WTC11 (cell line): ENCODE results near the gene SLC34A1. TPM values are rescaled to one million over a fixed set of nuclear protein-coding genes. Genes with fewer than 3 reads are reported as not detected.

Source experiments
- ATAC-seq: fragments of 200-7000 bp; cut with Tn5 transposase; 2 replicates; pipeline ENCODE4 v1.10.0; 2021; ENCODE audit warnings: mild to moderate bottlenecking, moderate library complexity
- CTCF ChIA-PET: fragments of 300-600 bp; sonication (Branson Sonifier 250); formaldehyde crosslinking; loops from one replicate; lab custom pipeline; 2021; ENCODE audit warnings: antibody characterized with exemption; lab: Charles Lee
- POLR2A ChIA-PET: fragments of 350-600 bp; sonication (Branson Sonifier 250); formaldehyde crosslinking; loops from one replicate; lab custom pipeline; 2021; ENCODE audit warnings: antibody characterized with exemption; lab: Charles Lee
- DNase-seq: peaks from one replicate; pipeline ENCODE4 v3.0.0; 2021; ENCODE audit warnings: low spot score
- H3K27ac Mint-ChIP-seq: 2 replicates; pipeline ENCODE4 v1.8.0; 2021; ENCODE audit warnings: mixed read lengths
- H3K27me3 Mint-ChIP-seq: 2 replicates; pipeline ENCODE4 v1.8.0; 2021; ENCODE audit warnings: low read depth, mild to moderate bottlenecking, moderate library complexity, mixed read lengths
- H3K36me3 Mint-ChIP-seq: 2 replicates; pipeline ENCODE4 v1.8.0; 2021; ENCODE audit warnings: mixed read lengths
- H3K4me1 Mint-ChIP-seq: 2 replicates; pipeline ENCODE4 v1.8.0; 2022; ENCODE audit warnings: mixed read lengths
- H3K4me3 Mint-ChIP-seq: 2 replicates; pipeline ENCODE4 v1.8.0; 2021; ENCODE audit warnings: mild to moderate bottlenecking, moderate library complexity, mixed read lengths
- H3K9me3 Mint-ChIP-seq: 2 replicates; pipeline ENCODE4 v1.8.0; 2021; ENCODE audit warnings: mixed read lengths
- ATF1 ChIP-seq: sonication (generic); formaldehyde crosslinking; IDR thresholded peaks from 2 replicates; pipeline ENCODE4 v1.8.1; 2023; ENCODE audit warnings: mild to moderate bottlenecking, moderate library complexity, missing genetic modification reagents
- CDX4 ChIP-seq: fragments of 250-450 bp; sonication (Bioruptor Pico); IDR thresholded peaks from 2 replicates; pipeline ENCODE4 v1.9.0; 2021; ENCODE audit warnings: moderate library complexity, mild to moderate bottlenecking, inconsistent platforms, borderline replicate concordance
- ELF4 ChIP-seq: sonication (generic); formaldehyde crosslinking; IDR thresholded peaks from 2 replicates; pipeline ENCODE4 v1.8.1; 2022; ENCODE audit warnings: low read depth, mild to moderate bottlenecking, moderate library complexity, missing genetic modification reagents
- EMX1 ChIP-seq: fragments of 250-450 bp; sonication (Bioruptor Pico); IDR thresholded peaks from 2 replicates; pipeline ENCODE4 v1.8.0; 2021; ENCODE audit warnings: mild to moderate bottlenecking
- MXD4 ChIP-seq: fragments of 250-450 bp; sonication (Bioruptor Pico); IDR thresholded peaks from 2 replicates; pipeline ENCODE4 v1.8.0; 2021; ENCODE audit warnings: mild to moderate bottlenecking, moderate library complexity, borderline replicate concordance
- MYBL2 ChIP-seq: sonication (generic); formaldehyde crosslinking; IDR thresholded peaks from 2 replicates; pipeline ENCODE4 v1.8.1; 2023; ENCODE audit warnings: mild to moderate bottlenecking, moderate library complexity, missing genetic modification reagents
- NFYB ChIP-seq: sonication (generic); formaldehyde crosslinking; conservative IDR thresholded peaks from 2 replicates; pipeline ENCODE4 v1.8.0; 2022; ENCODE audit warnings: low read depth, missing genetic modification reagents
- NR1H2 ChIP-seq: sonication (generic); formaldehyde crosslinking; IDR thresholded peaks from 2 replicates; pipeline ENCODE4 v1.9.0; 2021; ENCODE audit warnings: mild to moderate bottlenecking, moderate library complexity, missing genetic modification reagents
- NR2C2 ChIP-seq: sonication (generic); formaldehyde crosslinking; IDR thresholded peaks from 2 replicates; pipeline ENCODE4 v1.8.0; 2022; ENCODE audit warnings: mild to moderate bottlenecking, missing genetic modification reagents
- PRDM15 ChIP-seq: sonication (generic); formaldehyde crosslinking; IDR thresholded peaks from 2 replicates; pipeline ENCODE4 v1.8.0; 2022; ENCODE audit warnings: missing genetic modification reagents
- SMAD4 ChIP-seq: sonication (generic); formaldehyde crosslinking; IDR thresholded peaks from 2 replicates; pipeline ENCODE4 v1.8.0; 2022; ENCODE audit warnings: mild to moderate bottlenecking, missing genetic modification reagents
- TCF7 ChIP-seq: sonication (generic); formaldehyde crosslinking; IDR thresholded peaks from 2 replicates; pipeline ENCODE4 v1.8.0; 2022; ENCODE audit warnings: mild to moderate bottlenecking, low read depth, missing genetic modification reagents, moderate library complexity
- USF2 ChIP-seq: sonication (generic); formaldehyde crosslinking; IDR thresholded peaks from 2 replicates; pipeline ENCODE4 v1.8.1; 2023; ENCODE audit warnings: mild to moderate bottlenecking, missing genetic modification reagents, moderate library complexity
- ZNF121 ChIP-seq: sonication (generic); formaldehyde crosslinking; IDR thresholded peaks from 2 replicates; pipeline ENCODE4 v1.8.0; 2023; ENCODE audit warnings: missing genetic modification reagents
- ZNF263 ChIP-seq: sonication (generic); formaldehyde crosslinking; IDR thresholded peaks from 2 replicates; pipeline ENCODE4 v1.8.1; 2022; ENCODE audit warnings: low read depth, mild to moderate bottlenecking, moderate library complexity, missing genetic modification reagents
- ZNF317 ChIP-seq: sonication (generic); formaldehyde crosslinking; IDR thresholded peaks from 2 replicates; pipeline ENCODE4 v1.8.1; 2023; ENCODE audit warnings: low read depth, mild to moderate bottlenecking, moderate library complexity, missing genetic modification reagents, borderline replicate concordance
- ZNF423 ChIP-seq: fragments of 250-450 bp; sonication (Bioruptor Pico); IDR thresholded peaks from 2 replicates; pipeline ENCODE4 v2.1.2; 2022; ENCODE audit warnings: mild to moderate bottlenecking, moderate library complexity
- ZSCAN18 ChIP-seq: fragments of 250-450 bp; sonication (Bioruptor Pico); IDR thresholded peaks from 2 replicates; pipeline ENCODE4 v2.1.2; 2022; ENCODE audit warnings: mild to moderate bottlenecking, moderate library complexity
- total RNA-seq: library from RNA; stranded (reverse); gene quantifications from 3 replicates; pipeline ENCODE4 v1.2.3, GENCODE V29; 2021
- TF ChIP-seq, protein P1 (sequence below): sonication (generic); formaldehyde crosslinking; IDR thresholded peaks from 2 replicates; pipeline ENCODE4 v1.8.1; 2022; ENCODE audit warnings: low read depth, missing genetic modification reagents, borderline replicate concordance
- TF ChIP-seq, protein P2 (sequence below): sonication (generic); formaldehyde crosslinking; IDR thresholded peaks from 2 replicates; pipeline ENCODE4 v1.8.0; 2022; ENCODE audit warnings: mild to moderate bottlenecking, missing genetic modification reagents
- TF ChIP-seq, protein P3 (sequence below): sonication (generic); formaldehyde crosslinking; IDR thresholded peaks from 2 replicates; pipeline ENCODE4 v1.8.1; 2022; ENCODE audit warnings: mild to moderate bottlenecking, missing genetic modification reagents, moderate library complexity, borderline replicate concordance
- TF ChIP-seq, protein P4 (sequence below): sonication (generic); formaldehyde crosslinking; IDR thresholded peaks from 2 replicates; pipeline ENCODE4 v1.8.0; 2023; ENCODE audit warnings: missing genetic modification reagents

Gene SLC34A1
- total RNA-seq, 1 experiment from 2014 or later, result not detected

DNA sequence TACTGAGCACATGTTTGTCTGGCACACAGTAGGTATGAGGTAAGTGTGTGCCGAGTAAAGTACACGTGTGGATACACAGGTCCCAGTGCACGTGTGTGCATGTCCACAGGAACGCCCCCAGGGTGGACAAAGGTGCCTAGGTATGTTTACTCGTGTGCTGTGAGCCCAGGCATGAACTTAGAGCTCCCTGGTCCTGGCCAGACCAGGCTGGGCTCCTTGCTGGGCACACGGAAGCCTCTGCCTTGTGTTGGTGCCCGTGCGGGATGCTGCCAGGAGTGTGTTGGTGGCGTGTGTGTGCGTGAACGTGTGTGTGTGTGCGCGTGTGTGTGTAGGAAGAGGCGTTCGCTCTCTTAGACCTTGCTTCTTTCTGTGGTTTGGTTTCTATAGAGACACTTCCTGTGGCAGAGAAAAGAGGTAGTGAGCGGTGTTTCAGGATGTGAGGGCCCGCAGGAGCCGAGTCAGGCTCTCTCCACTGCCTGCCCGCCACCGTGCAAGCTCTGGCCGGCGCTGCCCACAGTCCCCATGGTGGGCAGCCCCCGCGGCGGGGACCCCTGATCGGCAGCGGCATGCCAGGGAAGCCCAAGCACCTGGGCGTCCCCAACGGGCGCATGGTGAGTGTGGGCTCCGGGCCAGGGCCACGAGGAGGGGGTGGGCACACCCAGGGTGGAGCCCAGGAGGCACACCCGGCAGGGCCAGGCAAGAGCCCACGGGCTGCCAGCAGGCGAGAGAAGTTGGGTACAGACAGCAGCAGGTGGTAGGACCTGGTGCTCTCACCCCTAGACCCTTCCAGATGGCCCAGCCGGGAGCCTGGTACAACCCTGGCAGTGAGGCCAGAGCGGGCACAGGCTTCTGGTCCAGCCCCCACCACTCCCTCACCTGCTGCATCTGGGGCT lies 26.5 kb upstream of the SLC34A1 start, which contains the start of gene RGS14:
Gene RGS14 (plus strand): TSS at position 466 of the 893 bp plus-strand sequence. CDS start 101 bp downstream, at position 567.
- H3K27ac Mint-ChIP-seq, result no peak within 1 kb of the TSS
- no peak for TF ChIP-seq ELF4 (CRISPR knock-in tag)
- no peak for TF ChIP-seq PRDM15 (CRISPR knock-in tag)
- no peak for TF ChIP-seq NR2C2 (CRISPR knock-in tag)
- TF ChIP-seq TCF7 (CRISPR knock-in tag), result no peak
- no peak for TF ChIP-seq ATF1 (CRISPR knock-in tag)
- TF ChIP-seq, protein P1, sequence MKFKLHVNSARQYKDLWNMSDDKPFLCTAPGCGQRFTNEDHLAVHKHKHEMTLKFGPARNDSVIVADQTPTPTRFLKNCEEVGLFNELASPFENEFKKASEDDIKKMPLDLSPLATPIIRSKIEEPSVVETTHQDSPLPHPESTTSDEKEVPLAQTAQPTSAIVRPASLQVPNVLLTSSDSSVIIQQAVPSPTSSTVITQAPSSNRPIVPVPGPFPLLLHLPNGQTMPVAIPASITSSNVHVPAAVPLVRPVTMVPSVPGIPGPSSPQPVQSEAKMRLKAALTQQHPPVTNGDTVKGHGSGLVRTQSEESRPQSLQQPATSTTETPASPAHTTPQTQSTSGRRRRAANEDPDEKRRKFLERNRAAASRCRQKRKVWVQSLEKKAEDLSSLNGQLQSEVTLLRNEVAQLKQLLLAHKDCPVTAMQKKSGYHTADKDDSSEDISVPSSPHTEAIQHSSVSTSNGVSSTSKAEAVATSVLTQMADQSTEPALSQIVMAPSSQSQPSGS (CRISPR knock-in tag), result no peak
- TF ChIP-seq USF2 (CRISPR knock-in tag), result no peak
- TF ChIP-seq ZNF317 (CRISPR knock-in tag), result no peak
- TF ChIP-seq SMAD4 (CRISPR knock-in tag), result no peak
- ATAC-seq (no peak), DNase-seq (no peak)
- CTCF ChIA-PET, result interaction anchor here (1.1 to 4.6 kb wide), 4 partner anchors 10 to 48 kb away, joined by 4 to 26 read pairs (median 4); no protein-coding TSS in a partner anchor
- POLR2A ChIA-PET, result interaction anchor here (0.5 kb wide), 1 partner anchor 68 kb away, joined by 3 read pairs; the partner anchor contains the start of gene GRK6
- H3K4me1 Mint-ChIP-seq, result peaks cover 11% of the 10 kb centered on the region
- H3K4me3 Mint-ChIP-seq, result no peak within 1 kb of the TSS
- peaks cover 39% of the 10 kb centered on the region for H3K27me3 Mint-ChIP-seq
- peaks cover 14% of the 10 kb centered on the region for H3K9me3 Mint-ChIP-seq
- H3K36me3 Mint-ChIP-seq, result no peaks in the 10 kb centered on the region

DNA sequence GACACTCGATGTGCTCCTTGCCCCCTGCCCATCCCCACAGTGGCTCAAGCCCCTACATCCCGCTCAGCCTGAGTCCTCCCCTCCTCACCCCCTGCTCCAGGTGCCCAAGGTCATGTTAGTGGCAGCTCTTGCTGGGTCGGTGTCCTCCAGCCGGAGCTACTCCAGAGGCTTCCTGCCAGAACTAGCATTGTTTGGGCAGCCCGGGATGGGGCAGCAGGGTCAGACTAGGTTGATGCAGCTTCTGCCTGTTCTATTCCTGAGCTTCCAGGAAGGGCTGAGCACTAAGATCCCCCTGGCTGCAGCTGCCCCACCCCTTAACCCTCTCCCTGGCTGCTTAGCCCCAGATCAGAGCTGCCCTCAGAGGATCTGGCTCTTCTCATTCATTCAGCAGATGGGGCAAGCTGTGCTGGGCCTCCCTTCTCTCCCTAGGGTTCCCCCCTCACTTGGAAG lies 25.8 kb upstream of the SLC34A1 start:
- POLR2A ChIA-PET, result no interaction called here
- CTCF ChIA-PET, result interaction anchor here (1.1 to 4.6 kb wide), 5 partner anchors 9 to 49 kb away, joined by 3 to 26 read pairs (median 4); no protein-coding TSS in a partner anchor
- H3K4me1 Mint-ChIP-seq, result peaks cover 12% of the 10 kb centered on the region
- DNase-seq, result no peak
- no peaks in the 10 kb centered on the region for H3K36me3 Mint-ChIP-seq
- peaks cover 14% of the 10 kb centered on the region for H3K9me3 Mint-ChIP-seq
- no peak for ATAC-seq
- peaks cover 38% of the 10 kb centered on the region for H3K27me3 Mint-ChIP-seq
- H3K27ac Mint-ChIP-seq, result no peak overlapping the region
- no peak overlapping the region for H3K4me3 Mint-ChIP-seq
- TF ChIP-seq NFYB (no peak), MXD4 (CRISPR knock-in tag) (no peak), TCF7 (CRISPR knock-in tag) (no peak), MYBL2 (no peak), CDX4 (CRISPR knock-in tag) (no peak), ZNF263 (CRISPR knock-in tag) (no peak), ELF4 (CRISPR knock-in tag) (no peak), EMX1 (CRISPR knock-in tag) (no peak), NR1H2 (CRISPR knock-in tag) (no peak), ZNF121 (CRISPR knock-in tag) (no peak), ZNF423 (no peak), ZSCAN18 (no peak)
- TF ChIP-seq, protein P2, sequence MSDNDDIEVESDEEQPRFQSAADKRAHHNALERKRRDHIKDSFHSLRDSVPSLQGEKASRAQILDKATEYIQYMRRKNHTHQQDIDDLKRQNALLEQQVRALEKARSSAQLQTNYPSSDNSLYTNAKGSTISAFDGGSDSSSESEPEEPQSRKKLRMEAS (CRISPR knock-in tag), result no peak
- TF ChIP-seq, protein P3, sequence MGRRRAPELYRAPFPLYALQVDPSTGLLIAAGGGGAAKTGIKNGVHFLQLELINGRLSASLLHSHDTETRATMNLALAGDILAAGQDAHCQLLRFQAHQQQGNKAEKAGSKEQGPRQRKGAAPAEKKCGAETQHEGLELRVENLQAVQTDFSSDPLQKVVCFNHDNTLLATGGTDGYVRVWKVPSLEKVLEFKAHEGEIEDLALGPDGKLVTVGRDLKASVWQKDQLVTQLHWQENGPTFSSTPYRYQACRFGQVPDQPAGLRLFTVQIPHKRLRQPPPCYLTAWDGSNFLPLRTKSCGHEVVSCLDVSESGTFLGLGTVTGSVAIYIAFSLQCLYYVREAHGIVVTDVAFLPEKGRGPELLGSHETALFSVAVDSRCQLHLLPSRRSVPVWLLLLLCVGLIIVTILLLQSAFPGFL (CRISPR knock-in tag), result no peak
- TF ChIP-seq, protein P4, sequence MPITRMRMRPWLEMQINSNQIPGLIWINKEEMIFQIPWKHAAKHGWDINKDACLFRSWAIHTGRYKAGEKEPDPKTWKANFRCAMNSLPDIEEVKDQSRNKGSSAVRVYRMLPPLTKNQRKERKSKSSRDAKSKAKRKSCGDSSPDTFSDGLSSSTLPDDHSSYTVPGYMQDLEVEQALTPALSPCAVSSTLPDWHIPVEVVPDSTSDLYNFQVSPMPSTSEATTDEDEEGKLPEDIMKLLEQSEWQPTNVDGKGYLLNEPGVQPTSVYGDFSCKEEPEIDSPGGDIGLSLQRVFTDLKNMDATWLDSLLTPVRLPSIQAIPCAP, result no peak
